CD4-positive, alpha-beta T cell (primary cell): ENCODE data around the gene NRXN3. TPM values are rescaled to one million over a fixed set of nuclear protein-coding genes. Genes with fewer than 3 reads are reported as not detected.

Source experiments
- ATAC-seq: fragments of 200-7000 bp; cut with Tn5 transposase; one replicate; pipeline ENCODE4 v1.10.0; 2022; ENCODE audit warnings: mild to moderate bottlenecking; ENCODE audit not compliant: poor library complexity
- CTCF ChIA-PET: fragments of 350-600 bp; sonication (Branson Sonifier 250); formaldehyde crosslinking; loops from one replicate; lab custom pipeline; 2021; ENCODE audit warnings: antibody characterized with exemption, inconsistent platforms; lab: Charles Lee
- POLR2A ChIA-PET: fragments of 350-600 bp; sonication (Branson Sonifier 250); formaldehyde crosslinking; loops from one replicate; lab custom pipeline; 2021; ENCODE audit warnings: antibody characterized with exemption, inconsistent platforms; lab: Charles Lee
- DNase-seq, 14 experiments: peaks; one replicate each; pipeline ENCODE4 v3.0.0-alpha.2; 2013 to 2020; ENCODE audit warnings: mixed read lengths in 2 of 14
- H3K27ac ChIP-seq, 2 donors: one replicate each; pipeline versions ENCODE4 v1.5.1 to v1.7.0; 2013; ENCODE audit warnings: low read length in 2 of 2, low read depth in 1 of 2, mild to moderate bottlenecking in 1 of 2
- H3K27me3 ChIP-seq, 2 experiments: 1 replicate in 1 of 2; 2 replicates in 1 of 2; pipeline versions ENCODE4 v1.6.1 to v1.7.0; 2013; ENCODE audit warnings: low read length in 2 of 2, control low read depth in 1 of 2, mild to moderate bottlenecking in 1 of 2, moderate library complexity in 1 of 2; ENCODE audit not compliant: insufficient read depth in 2 of 2, control insufficient read depth in 1 of 2
- H3K36me3 ChIP-seq: one replicate; pipeline ENCODE4 v1.6.1; 2013; ENCODE audit warnings: low read length, control low read depth; ENCODE audit not compliant: insufficient read depth
- H3K4me1 ChIP-seq: one replicate; pipeline ENCODE4 v1.6.1; 2013; ENCODE audit warnings: low read length, control low read depth; ENCODE audit not compliant: insufficient read depth
- H3K4me3 ChIP-seq: one replicate; pipeline ENCODE4 v1.5.1; 2013; ENCODE audit warnings: mild to moderate bottlenecking, low read length, moderate library complexity
- H3K9me3 ChIP-seq, 2 experiments: 1 replicate in 1 of 2; 2 replicates in 1 of 2; pipeline versions ENCODE4 v1.6.1 to v1.7.0; 2013; ENCODE audit warnings: low read length in 2 of 2, mild to moderate bottlenecking in 2 of 2, control low read depth in 1 of 2, moderate library complexity in 1 of 2; ENCODE audit not compliant: control insufficient read depth in 1 of 2, insufficient read depth in 1 of 2
- H3K27ac Mint-ChIP-seq: one replicate; pipeline ENCODE4 v1.8.0; 2020; ENCODE audit warnings: mixed read lengths
- H3K27me3 Mint-ChIP-seq: one replicate; pipeline ENCODE4 v1.8.0; 2021; ENCODE audit warnings: mixed read lengths
- H3K36me3 Mint-ChIP-seq: one replicate; pipeline ENCODE4 v1.8.0; 2021; ENCODE audit warnings: low read depth, mixed read lengths
- H3K4me1 Mint-ChIP-seq: one replicate; pipeline ENCODE4 v1.8.0; 2021; ENCODE audit warnings: low read depth, mixed read lengths
- H3K4me3 Mint-ChIP-seq: one replicate; pipeline ENCODE4 v1.8.0; 2020; ENCODE audit warnings: mild to moderate bottlenecking, mixed read lengths
- H3K9me3 Mint-ChIP-seq: one replicate; pipeline ENCODE4 v1.8.0; 2020; ENCODE audit warnings: mixed read lengths
- CTCF ChIP-seq: fragments of 200-600 bp; IDR thresholded peaks from one replicate; pipeline ENCODE4 v1.8.0; 2022; ENCODE audit warnings: antibody characterized with exemption, mild to moderate bottlenecking
- intact Hi-C, 2 experiments: fragments of 100-400 bp; cut with DNase I in 1 of 2; cut with micrococcal nuclease in 1 of 2; formaldehyde crosslinking; loops; one replicate each; pipeline versions ENCODE4 v1.15.1 to v1.9.0; 2023 to 2025; cut with DNase I, micrococcal nuclease
- total RNA-seq, 174 experiments: library from RNA in 2 of 174; stranded (reverse) in 2 of 174; gene quantifications; one replicate each; pipeline ENCODE4 v1.2.3 and lab custom pipeline; 2021 to 2026

Gene NRXN3
- total RNA-seq, 2 experiments from 2014 or later, result not detected

- Histone ChIP-seq H3K4me1 (no peaks in the 10 kb centered on the region), H3K9me3 (peaks cover 0 to 4% of the 10 kb centered on the region in 2 experiments), H3K36me3 (no peaks in the 10 kb centered on the region), H3K27me3 (no peaks in the 10 kb centered on the region), H3K27ac (no peak overlapping the region), H3K4me3 (no peak overlapping the region)
- Mint-ChIP-seq H3K4me3 (no peak overlapping the region), H3K4me1 (no peaks in the 10 kb centered on the region), H3K27ac (no peak overlapping the region), H3K9me3 (peaks cover 16% of the 10 kb centered on the region), H3K27me3 (no peaks in the 10 kb centered on the region), H3K36me3 (no peaks in the 10 kb centered on the region)
- DNase-seq (no peak), ATAC-seq (no peak)
- POLR2A ChIA-PET, result no interaction called here
- no peak for TF ChIP-seq CTCF
- intact Hi-C loops, result no loop called here
- CTCF ChIA-PET, result no interaction called here
Observed at GRCh38 chr14:79896009-79896408, 1725.8 kb downstream of the NRXN3 start.

- H3K27ac Mint-ChIP-seq, result no peak overlapping the region
- H3K9me3 Mint-ChIP-seq, result peaks cover 16% of the 10 kb centered on the region
- peaks cover 0 to 4% of the 10 kb centered on the region in 2 experiments for H3K9me3 ChIP-seq
- intact Hi-C loops, result no loop called here
- DNase-seq, result no peak
- POLR2A ChIA-PET, result no interaction called here
- no peak overlapping the region for H3K27ac ChIP-seq
- CTCF ChIA-PET, result no interaction called here
- no peak overlapping the region for H3K4me3 ChIP-seq
- no peak for ATAC-seq
- H3K4me1 ChIP-seq, result no peaks in the 10 kb centered on the region
- H3K27me3 Mint-ChIP-seq, result no peaks in the 10 kb centered on the region
- no peaks in the 10 kb centered on the region for H3K27me3 ChIP-seq
- no peaks in the 10 kb centered on the region for H3K36me3 ChIP-seq
- no peak overlapping the region for H3K4me3 Mint-ChIP-seq
- TF ChIP-seq CTCF, result no peak
- no peaks in the 10 kb centered on the region for H3K36me3 Mint-ChIP-seq
- H3K4me1 Mint-ChIP-seq, result no peaks in the 10 kb centered on the region
Observed at GRCh38 chr14:79899610-79900009, 1729.4 kb downstream of the NRXN3 start.

- H3K9me3 Mint-ChIP-seq, result peaks cover 7% of the 10 kb centered on the region
- H3K4me3 Mint-ChIP-seq, result no peak overlapping the region
- Histone ChIP-seq H3K27ac (no peak overlapping the region), H3K36me3 (no peaks in the 10 kb centered on the region), H3K4me3 (no peak overlapping the region), H3K9me3 (no peaks in the 10 kb centered on the region), H3K4me1 (no peaks in the 10 kb centered on the region), H3K27me3 (no peaks in the 10 kb centered on the region)
- DNase-seq, result no peak
- H3K36me3 Mint-ChIP-seq, result no peaks in the 10 kb centered on the region
- no peaks in the 10 kb centered on the region for H3K4me1 Mint-ChIP-seq
- POLR2A ChIA-PET, result no interaction called here
- no peak for TF ChIP-seq CTCF
- no peaks in the 10 kb centered on the region for H3K27me3 Mint-ChIP-seq
- no peak for ATAC-seq
- CTCF ChIA-PET, result no interaction called here
- intact Hi-C loops, result no loop called here
- H3K27ac Mint-ChIP-seq, result no peak overlapping the region
Observed at GRCh38 chr14:79904497-79904896, 1734.3 kb downstream of the NRXN3 start.
